ENCODE results near the gene CHCHD4.

CHCHD4 gene

GRCh38 chr3:14134291-14134690 is 9.6 kb upstream of the CHCHD4 start:
- Histone ChIP-seq H3K4me3 (ENCODE audit: low read length) (no peak overlapping the region), H3K36me3 (ENCODE audit: control insufficient read depth, insufficient read depth, low read length) (peaks cover 45% of the 10 kb centered on the region), H3K27me3 (ENCODE audit: control insufficient read depth, insufficient read depth, low read length) (no peaks in the 10 kb centered on the region), H3K4me1 (ENCODE audit: control insufficient read depth, insufficient read depth, low read length) (no peaks in the 10 kb centered on the region), H3K27ac (ENCODE audit: low read length) (no peak overlapping the region), H3K9me3 (ENCODE audit: control insufficient read depth, insufficient read depth, low read length) (no peaks in the 10 kb centered on the region)
- no peak for DNase-seq (ENCODE audit: low read depth, low spot score)
- no CpG with 5 or more reads among the region's 6 CpGs for WGBS (ENCODE audit: insufficient coverage, insufficient read length)

- Histone ChIP-seq H3K4me1 (ENCODE audit: control insufficient read depth, insufficient read depth, low read length) (no peaks in the 10 kb centered on the region), H3K4me3 (ENCODE audit: low read length) (no peak overlapping the region), H3K36me3 (ENCODE audit: control insufficient read depth, insufficient read depth, low read length) (peaks cover 45% of the 10 kb centered on the region), H3K27ac (ENCODE audit: low read length) (no peak overlapping the region), H3K27me3 (ENCODE audit: control insufficient read depth, insufficient read depth, low read length) (no peaks in the 10 kb centered on the region), H3K9me3 (ENCODE audit: control insufficient read depth, insufficient read depth, low read length) (no peaks in the 10 kb centered on the region)
- WGBS (ENCODE audit: insufficient coverage, insufficient read length) = no CpG with 5 or more reads among the region's 5 CpGs
- no peak for DNase-seq (ENCODE audit: low read depth, low spot score)
These were observed 9.2 kb upstream of the CHCHD4 start for GRCh38 chr3:14133876-14134275.

- WGBS (ENCODE audit: insufficient coverage, insufficient read length) = no CpG with 5 or more reads among the region's 10 CpGs
- H3K27ac ChIP-seq (ENCODE audit: low read length) = no peak overlapping the region
- H3K27me3 ChIP-seq (ENCODE audit: control insufficient read depth, insufficient read depth, low read length) = no peaks in the 10 kb centered on the region
- DNase-seq (ENCODE audit: low read depth, low spot score) = no peak
- peaks cover 45% of the 10 kb centered on the region for H3K36me3 ChIP-seq (ENCODE audit: control insufficient read depth, insufficient read depth, low read length)
- H3K9me3 ChIP-seq (ENCODE audit: control insufficient read depth, insufficient read depth, low read length) = no peaks in the 10 kb centered on the region
- H3K4me1 ChIP-seq (ENCODE audit: control insufficient read depth, insufficient read depth, low read length) = no peaks in the 10 kb centered on the region
- no peak overlapping the region for H3K4me3 ChIP-seq (ENCODE audit: low read length)
These were observed 8.6 kb upstream of the CHCHD4 start for GRCh38 chr3:14133188-14133800.

GRCh38 chr3:14132689-14133088 is 8.0 kb upstream of the CHCHD4 start:
- Histone ChIP-seq H3K4me1 (ENCODE audit: control insufficient read depth, insufficient read depth, low read length) (no peaks in the 10 kb centered on the region), H3K27ac (ENCODE audit: low read length) (no peak overlapping the region), H3K4me3 (ENCODE audit: low read length) (no peak overlapping the region), H3K36me3 (ENCODE audit: control insufficient read depth, insufficient read depth, low read length) (peaks cover 45% of the 10 kb centered on the region), H3K27me3 (ENCODE audit: control insufficient read depth, insufficient read depth, low read length) (no peaks in the 10 kb centered on the region), H3K9me3 (ENCODE audit: control insufficient read depth, insufficient read depth, low read length) (no peaks in the 10 kb centered on the region)
- no peak for DNase-seq (ENCODE audit: low read depth, low spot score)
- WGBS (ENCODE audit: insufficient coverage, insufficient read length) = no CpG with 5 or more reads among the region's 6 CpGs

- WGBS (ENCODE audit: insufficient coverage, insufficient read length) = no CpG with 5 or more reads among the region's 8 CpGs
- H3K36me3 ChIP-seq (ENCODE audit: control insufficient read depth, insufficient read depth, low read length) = peaks cover 45% of the 10 kb centered on the region
These were observed 7.5 kb upstream of the CHCHD4 start for GRCh38 chr3:14132120-14132519.

GRCh38 chr3:14131134-14131533 is 6.5 kb upstream of the CHCHD4 start:
- Histone ChIP-seq H3K4me1 (ENCODE audit: control insufficient read depth, insufficient read depth, low read length) (peaks cover 1% of the 10 kb centered on the region; the same call in 1 of the 2 replicates), H3K4me3 (ENCODE audit: low read length) (no peak overlapping the region), H3K9me3 (ENCODE audit: control insufficient read depth, insufficient read depth, low read length) (no peaks in the 10 kb centered on the region), H3K27ac (ENCODE audit: low read length) (no peak overlapping the region), H3K36me3 (ENCODE audit: control insufficient read depth, insufficient read depth, low read length) (peaks cover 45% of the 10 kb centered on the region), H3K27me3 (ENCODE audit: control insufficient read depth, insufficient read depth, low read length) (no peaks in the 10 kb centered on the region)
- no peak for DNase-seq (ENCODE audit: low read depth, low spot score)
- no CpG with 5 or more reads among the region's 5 CpGs for WGBS (ENCODE audit: insufficient coverage, insufficient read length)

More at GRCh38 chr3:14132120-14132519, 7.5 kb upstream of the CHCHD4 start:
- Histone ChIP-seq H3K27ac (ENCODE audit: low read length) (no peak overlapping the region), H3K4me3 (ENCODE audit: low read length) (no peak overlapping the region), H3K9me3 (ENCODE audit: control insufficient read depth, insufficient read depth, low read length) (no peaks in the 10 kb centered on the region), H3K4me1 (ENCODE audit: control insufficient read depth, insufficient read depth, low read length) (no peaks in the 10 kb centered on the region), H3K27me3 (ENCODE audit: control insufficient read depth, insufficient read depth, low read length) (no peaks in the 10 kb centered on the region)
- DNase-seq (ENCODE audit: low read depth, low spot score) = no peak

- no peak for DNase-seq (ENCODE audit: low read depth, low spot score)
- peaks cover 43% of the 10 kb centered on the region for H3K36me3 ChIP-seq (ENCODE audit: control insufficient read depth, insufficient read depth, low read length)
- WGBS (ENCODE audit: insufficient coverage, insufficient read length) = no CpG with 5 or more reads among the region's 12 CpGs
- no peak overlapping the region for H3K27ac ChIP-seq (ENCODE audit: low read length)
- no peaks in the 10 kb centered on the region for H3K9me3 ChIP-seq (ENCODE audit: control insufficient read depth, insufficient read depth, low read length)
- H3K4me3 ChIP-seq (ENCODE audit: low read length) = no peak overlapping the region
- H3K27me3 ChIP-seq (ENCODE audit: control insufficient read depth, insufficient read depth, low read length) = no peaks in the 10 kb centered on the region
- H3K4me1 ChIP-seq (ENCODE audit: control insufficient read depth, insufficient read depth, low read length) = peaks cover 2% of the 10 kb centered on the region; the same call in 1 of the 2 replicates
These were observed 6.0 kb upstream of the CHCHD4 start for GRCh38 chr3:14130707-14131106.

GRCh38 chr3:14130230-14130629 is 5.6 kb upstream of the CHCHD4 start:
- Histone ChIP-seq H3K9me3 (ENCODE audit: control insufficient read depth, insufficient read depth, low read length) (no peaks in the 10 kb centered on the region), H3K27ac (ENCODE audit: low read length) (no peak overlapping the region), H3K4me3 (ENCODE audit: low read length) (no peak overlapping the region), H3K36me3 (ENCODE audit: control insufficient read depth, insufficient read depth, low read length) (peaks cover 39% of the 10 kb centered on the region), H3K4me1 (ENCODE audit: control insufficient read depth, insufficient read depth, low read length) (peaks cover 2% of the 10 kb centered on the region; the same call in 1 of the 2 replicates), H3K27me3 (ENCODE audit: control insufficient read depth, insufficient read depth, low read length) (no peaks in the 10 kb centered on the region)
- DNase-seq (ENCODE audit: low read depth, low spot score) = no peak
- WGBS (ENCODE audit: insufficient coverage, insufficient read length) = no CpG with 5 or more reads among the region's 4 CpGs

GRCh38 chr3:14129296-14129695 is 4.6 kb upstream of the CHCHD4 start:
- H3K9me3 ChIP-seq (ENCODE audit: control insufficient read depth, insufficient read depth, low read length) = no peaks in the 10 kb centered on the region
- H3K4me3 ChIP-seq (ENCODE audit: low read length) = no peak overlapping the region
- no CpG with 5 or more reads among the region's 6 CpGs for WGBS (ENCODE audit: insufficient coverage, insufficient read length)
- peaks cover 2% of the 10 kb centered on the region; the same call in 1 of the 2 replicates for H3K4me1 ChIP-seq (ENCODE audit: control insufficient read depth, insufficient read depth, low read length)
- DNase-seq (ENCODE audit: low read depth, low spot score) = no peak
- H3K27me3 ChIP-seq (ENCODE audit: control insufficient read depth, insufficient read depth, low read length) = no peaks in the 10 kb centered on the region
- peaks cover 33% of the 10 kb centered on the region for H3K36me3 ChIP-seq (ENCODE audit: control insufficient read depth, insufficient read depth, low read length)
- no peak overlapping the region for H3K27ac ChIP-seq (ENCODE audit: low read length)

- DNase-seq (ENCODE audit: low read depth, low spot score) = no peak
- peaks cover 29% of the 10 kb centered on the region for H3K36me3 ChIP-seq (ENCODE audit: control insufficient read depth, insufficient read depth, low read length)
- H3K27ac ChIP-seq (ENCODE audit: low read length) = no peak overlapping the region
- WGBS (ENCODE audit: insufficient coverage, insufficient read length) = no CpG with 5 or more reads among the region's 5 CpGs
- no peaks in the 10 kb centered on the region for H3K27me3 ChIP-seq (ENCODE audit: control insufficient read depth, insufficient read depth, low read length)
- H3K4me1 ChIP-seq (ENCODE audit: control insufficient read depth, insufficient read depth, low read length) = peaks cover 2% of the 10 kb centered on the region
- no peaks in the 10 kb centered on the region for H3K9me3 ChIP-seq (ENCODE audit: control insufficient read depth, insufficient read depth, low read length)
- H3K4me3 ChIP-seq (ENCODE audit: low read length) = no peak overlapping the region
These were observed 4.1 kb upstream of the CHCHD4 start for GRCh38 chr3:14128724-14129123.

GRCh38 chr3:14127516-14128161 is 3.0 kb upstream of the CHCHD4 start:
- no peak for DNase-seq (ENCODE audit: low read depth, low spot score)
- Histone ChIP-seq H3K27me3 (ENCODE audit: control insufficient read depth, insufficient read depth, low read length) (no peaks in the 10 kb centered on the region), H3K36me3 (ENCODE audit: control insufficient read depth, insufficient read depth, low read length) (peaks cover 18% of the 10 kb centered on the region; the same call in 1 of the 2 replicates), H3K4me3 (ENCODE audit: low read length) (no peak overlapping the region), H3K4me1 (ENCODE audit: control insufficient read depth, insufficient read depth, low read length) (peaks cover 2% of the 10 kb centered on the region), H3K27ac (ENCODE audit: low read length) (no peak overlapping the region), H3K9me3 (ENCODE audit: control insufficient read depth, insufficient read depth, low read length) (no peaks in the 10 kb centered on the region)
- no CpG with 5 or more reads among the region's 12 CpGs for WGBS (ENCODE audit: insufficient coverage, insufficient read length)
